ENCODE results near the gene BFSP1. TPM values are rescaled to one million over a fixed set of nuclear protein-coding genes. Genes with fewer than 3 reads are reported as not detected.

Gene BFSP1
- total RNA-seq, 1 donor from 2014 or later: 4.2 TPM

GRCh38 chr20:17542481-17542880 is 11.3 kb upstream of the BFSP1 start:
- H3K4me2 ChIP-seq (ENCODE audit: low read length): peak overlapping the region; percentile 63
- peak overlapping the region; percentile 16 for H3K27ac Mint-ChIP-seq (ENCODE audit: unreplicated experiment)

GRCh38 chr20:17541996-17542395 is 10.8 kb upstream of the BFSP1 start:
- H3K4me1 Mint-ChIP-seq (ENCODE audit: low read depth, unreplicated experiment): peaks cover 2% of the 10 kb centered on the region
- Histone ChIP-seq H3K4me1 (ENCODE audit: insufficient read depth, low read length) (peaks cover 29% of the 10 kb centered on the region), H3K79me2 (ENCODE audit: insufficient read depth, low read length) (no peaks in the 10 kb centered on the region), H3K36me3 (ENCODE audit: insufficient read depth, low read length) (no peaks in the 10 kb centered on the region), H3K9ac (ENCODE audit: low read length) (peak overlapping the region; percentile 65), H3K27me3 (ENCODE audit: insufficient read depth, low read length) (no peaks in the 10 kb centered on the region), H3K4me3 (ENCODE audit: insufficient read depth, low read depth, low read length) (no peak overlapping the region), H2AFZ (ENCODE audit: low read depth, low read length) (no peak overlapping the region), H3K4me2 (ENCODE audit: low read length) (peak overlapping the region; percentile 63), H4K20me1 (ENCODE audit: insufficient read depth, low read length) (no peaks in the 10 kb centered on the region), H3K9me3 (ENCODE audit: insufficient read depth, low read depth, low read length) (no peaks in the 10 kb centered on the region), H3K27ac (ENCODE audit: low read depth, low read length) (peak overlapping the region; percentile 91)
- peak; percentile 41 for FAIRE-seq
- DNase-seq (ENCODE audit: low read depth): peak; percentile 97
- no peaks in the 10 kb centered on the region for H3K36me3 Mint-ChIP-seq (ENCODE audit: low read depth, unreplicated experiment)
- no peaks in the 10 kb centered on the region for H3K9me3 Mint-ChIP-seq (ENCODE audit: unreplicated experiment)
- TF ChIP-seq EZH2 (IDR thresholded peaks at IDR 0.05; ENCODE audit: insufficient read depth, low read length): no peak
- no peak for TF ChIP-seq CTCF (IDR thresholded peaks at IDR 0.05; ENCODE audit: insufficient read depth, low read depth, low read length)
- H3K27me3 Mint-ChIP-seq (ENCODE audit: low read depth, unreplicated experiment): no peaks in the 10 kb centered on the region
- H3K4me3 Mint-ChIP-seq (ENCODE audit: unreplicated experiment): no peak overlapping the region
- H3K27ac Mint-ChIP-seq (ENCODE audit: unreplicated experiment): peak overlapping the region; percentile 16

More at GRCh38 chr20:17542481-17542880, 11.3 kb upstream of the BFSP1 start:
- TF ChIP-seq EZH2 (IDR thresholded peaks at IDR 0.05; ENCODE audit: insufficient read depth, low read length) (no peak), CTCF (IDR thresholded peaks at IDR 0.05; ENCODE audit: insufficient read depth, low read depth, low read length) (no peak)
- H3K27me3 ChIP-seq (ENCODE audit: insufficient read depth, low read length): no peaks in the 10 kb centered on the region
- H2AFZ ChIP-seq (ENCODE audit: low read depth, low read length): no peak overlapping the region
- no peaks in the 10 kb centered on the region for H3K36me3 ChIP-seq (ENCODE audit: insufficient read depth, low read length)
- no peaks in the 10 kb centered on the region for H3K36me3 Mint-ChIP-seq (ENCODE audit: low read depth, unreplicated experiment)
- H3K27ac ChIP-seq (ENCODE audit: low read depth, low read length): peak overlapping the region; percentile 91
- H3K9me3 Mint-ChIP-seq (ENCODE audit: unreplicated experiment): no peaks in the 10 kb centered on the region
- FAIRE-seq (no peak), DNase-seq (ENCODE audit: low read depth) (peak; percentile 55)
- no peaks in the 10 kb centered on the region for H3K27me3 Mint-ChIP-seq (ENCODE audit: low read depth, unreplicated experiment)
- H3K4me1 ChIP-seq (ENCODE audit: insufficient read depth, low read length): peaks cover 26% of the 10 kb centered on the region
- H4K20me1 ChIP-seq (ENCODE audit: insufficient read depth, low read length): no peaks in the 10 kb centered on the region
- H3K9ac ChIP-seq (ENCODE audit: low read length): peak overlapping the region; percentile 65
- no peaks in the 10 kb centered on the region for H3K9me3 ChIP-seq (ENCODE audit: insufficient read depth, low read depth, low read length)
- no peak overlapping the region for H3K4me3 Mint-ChIP-seq (ENCODE audit: unreplicated experiment)
- no peak overlapping the region for H3K4me3 ChIP-seq (ENCODE audit: insufficient read depth, low read depth, low read length)
- H3K79me2 ChIP-seq (ENCODE audit: insufficient read depth, low read length): no peaks in the 10 kb centered on the region
- H3K4me1 Mint-ChIP-seq (ENCODE audit: low read depth, unreplicated experiment): peaks cover 2% of the 10 kb centered on the region

- Histone ChIP-seq H3K79me2 (ENCODE audit: insufficient read depth, low read length) (no peaks in the 10 kb centered on the region), H3K9ac (ENCODE audit: low read length) (no peak overlapping the region), H3K4me1 (ENCODE audit: insufficient read depth, low read length) (peaks cover 30% of the 10 kb centered on the region), H3K36me3 (ENCODE audit: insufficient read depth, low read length) (no peaks in the 10 kb centered on the region), H3K4me3 (ENCODE audit: insufficient read depth, low read depth, low read length) (no peak overlapping the region), H3K27ac (ENCODE audit: low read depth, low read length) (no peak overlapping the region), H3K9me3 (ENCODE audit: insufficient read depth, low read depth, low read length) (no peaks in the 10 kb centered on the region), H3K4me2 (ENCODE audit: low read length) (peak overlapping the region; percentile 63), H2AFZ (ENCODE audit: low read depth, low read length) (no peak overlapping the region), H4K20me1 (ENCODE audit: insufficient read depth, low read length) (no peaks in the 10 kb centered on the region), H3K27me3 (ENCODE audit: insufficient read depth, low read length) (no peaks in the 10 kb centered on the region)
- Mint-ChIP-seq H3K27me3 (ENCODE audit: low read depth, unreplicated experiment) (no peaks in the 10 kb centered on the region), H3K27ac (ENCODE audit: unreplicated experiment) (no peak overlapping the region), H3K4me3 (ENCODE audit: unreplicated experiment) (no peak overlapping the region), H3K4me1 (ENCODE audit: low read depth, unreplicated experiment) (peaks cover 6% of the 10 kb centered on the region), H3K9me3 (ENCODE audit: unreplicated experiment) (no peaks in the 10 kb centered on the region), H3K36me3 (ENCODE audit: low read depth, unreplicated experiment) (no peaks in the 10 kb centered on the region)
- DNase-seq (ENCODE audit: low read depth): peak; percentile 30
- FAIRE-seq: no peak
- TF ChIP-seq EZH2 (IDR thresholded peaks at IDR 0.05; ENCODE audit: insufficient read depth, low read length): no peak
- no peak for TF ChIP-seq CTCF (IDR thresholded peaks at IDR 0.05; ENCODE audit: insufficient read depth, low read depth, low read length)
These were observed 10.4 kb upstream of the BFSP1 start for GRCh38 chr20:17541596-17541995.

All from astrocyte (in vitro differentiated cells and primary cell).